GM12865 (cell line): ENCODE results near the gene EIF4B.

Source experiments
- DNase-seq: peaks from one replicate; pipeline ENCODE4 v3.0.0; 2010; ENCODE audit warnings: low read depth
- H3K4me3 ChIP-seq: 2 replicates; pipeline ENCODE4 v1.5.1; 2011; ENCODE audit warnings: mild to moderate bottlenecking, low read depth, low read length, control low read depth
- CTCF ChIP-seq: IDR thresholded peaks from 2 replicates; pipeline ENCODE4 v1.5.1; 2011; ENCODE audit warnings: low read length, control low read depth, low read depth, inconsistent platforms; ENCODE audit not compliant: insufficient read depth; ENCODE audit errors: missing control alignments

The EIF4B gene

GRCh38 chr12:53055471-53056266 lies 49.4 kb downstream of the EIF4B start:
- no peak for TF ChIP-seq CTCF

DNA sequence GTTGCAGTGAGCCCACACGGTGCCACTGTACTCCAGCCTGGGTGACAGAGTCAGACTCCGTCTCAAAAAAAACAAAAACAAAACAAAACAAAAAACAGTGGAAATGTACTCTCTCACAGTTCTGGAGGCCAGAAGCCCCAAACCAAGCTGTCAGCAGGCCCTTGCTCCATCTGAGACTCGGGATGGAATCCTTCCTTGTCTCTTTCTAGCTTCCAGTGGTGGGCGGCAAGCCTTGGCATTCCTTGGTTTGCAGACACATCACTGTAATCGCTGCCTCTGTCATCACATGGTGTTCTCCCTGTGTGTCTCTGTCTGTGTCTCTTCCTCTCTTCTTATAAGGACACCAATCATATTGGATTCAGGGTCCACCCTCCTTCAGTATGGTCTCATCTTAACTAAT lies 50.0 kb downstream of the EIF4B start:
- TF ChIP-seq CTCF: no peak
- no peak overlapping the region for H3K4me3 ChIP-seq
- no peak for DNase-seq

More at GRCh38 chr12:53055471-53056266, 49.4 kb downstream of the EIF4B start:
- DNase-seq: no peak
- no peak overlapping the region for H3K4me3 ChIP-seq

- no peak for TF ChIP-seq CTCF
- H3K4me3 ChIP-seq: no peak overlapping the region
- DNase-seq: no peak
Measured at GRCh38 chr12:53056901-53057300, 50.6 kb downstream of the EIF4B start.

GRCh38 chr12:53057816-53058500 lies 51.7 kb downstream of the EIF4B start:
- no peak for DNase-seq
- no peak overlapping the region for H3K4me3 ChIP-seq
- no peak for TF ChIP-seq CTCF

DNA sequence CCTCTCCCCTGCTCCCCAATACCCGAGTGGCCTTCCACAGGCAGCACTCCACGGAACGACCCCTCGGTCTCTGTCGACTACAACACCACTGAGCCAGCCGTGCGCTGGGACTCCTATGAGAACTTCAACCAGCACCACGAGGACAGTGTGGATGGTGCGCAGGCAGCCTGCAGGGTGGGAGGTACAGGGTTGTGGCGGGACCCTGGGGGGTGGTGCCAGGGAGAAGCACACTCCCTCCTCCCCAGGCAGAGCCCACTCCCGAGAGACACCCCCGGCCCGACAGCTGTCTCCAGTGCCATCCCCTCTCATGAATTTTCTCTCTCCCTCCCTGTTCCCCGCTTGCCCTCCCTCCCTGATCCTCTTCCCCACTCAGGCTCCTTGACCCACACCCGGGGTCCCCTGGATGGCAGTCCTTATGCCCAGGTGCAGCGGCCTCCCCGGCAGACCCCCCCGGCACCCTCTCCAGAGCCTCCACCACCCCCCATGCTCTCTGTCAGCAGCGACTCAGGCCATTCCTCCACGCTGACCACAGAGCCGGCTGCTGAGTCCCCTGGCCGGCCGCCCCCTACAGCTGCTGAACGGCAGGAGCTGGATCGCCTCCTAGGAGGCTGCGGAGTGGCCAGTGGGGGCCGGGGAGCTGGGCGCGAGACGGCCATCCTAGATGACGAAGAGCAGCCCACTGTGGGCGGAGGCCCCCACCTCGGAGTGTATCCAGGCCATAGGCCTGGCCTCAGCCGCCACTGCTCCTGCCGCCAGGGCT lies 52.6 kb downstream of the EIF4B start:
- no peak overlapping the region for H3K4me3 ChIP-seq
- TF ChIP-seq CTCF: no peak
- DNase-seq: no peak

- no peak for DNase-seq
- TF ChIP-seq CTCF: no peak
- no peak overlapping the region for H3K4me3 ChIP-seq
Measured at GRCh38 chr12:53059434-53060063, 53.3 kb downstream of the EIF4B start.
